Measurements from ENCODE around the gene C11orf24.

DNA sequence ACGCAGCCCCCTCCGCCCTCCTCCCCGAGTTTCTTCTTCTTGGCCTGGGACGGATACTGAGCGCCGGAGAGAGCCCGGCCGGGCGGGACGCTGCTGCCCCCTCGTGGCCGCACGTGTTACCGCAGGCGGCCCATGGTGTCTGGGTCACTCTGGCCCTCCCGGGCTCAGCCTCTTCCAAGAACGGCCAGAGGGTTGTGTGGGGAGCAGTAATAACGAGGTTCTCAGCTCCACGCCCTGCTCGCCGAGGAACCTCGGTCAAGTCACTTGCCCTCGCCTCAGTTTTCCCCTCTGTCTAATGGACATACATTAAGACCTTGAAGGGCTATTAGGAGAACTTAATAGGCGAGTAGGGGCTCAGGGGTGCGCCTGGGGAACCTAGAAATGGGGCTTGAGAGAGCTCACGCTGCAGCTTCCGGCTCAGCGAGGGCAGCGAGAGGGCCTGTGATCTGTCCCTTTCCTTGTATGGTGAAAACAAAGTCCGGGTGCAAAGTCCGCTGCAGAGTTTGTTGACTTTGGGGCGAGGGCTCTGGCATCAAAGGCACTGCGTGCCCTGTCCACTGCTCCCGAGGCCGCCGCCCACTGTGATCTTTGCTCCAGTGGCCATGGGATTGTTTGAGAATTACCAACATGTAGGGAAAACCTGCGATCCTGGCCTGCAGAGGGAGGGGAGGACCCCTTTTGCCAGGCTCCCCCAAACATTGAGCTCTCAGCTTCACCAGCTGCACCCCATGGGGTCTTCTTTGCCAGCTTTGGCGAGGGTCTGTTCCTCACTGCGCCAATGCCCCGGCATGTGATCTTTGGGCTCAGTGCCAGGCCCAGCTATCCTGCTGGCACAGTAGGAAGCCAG, 26.3 kb upstream of the C11orf24 start:
- TF ChIP-seq CTCF (IDR thresholded peaks at IDR 0.05) (peak; percentile 92 to 98 (median 96)), POLR2A (IDR thresholded peaks at IDR 0.05) (no peak)
